Endometrial microvascular endothelial cells (primary cell): ENCODE data around the gene LRRC4C. TPM values are rescaled to one million over a fixed set of nuclear protein-coding genes. Genes with fewer than 3 reads are reported as not detected.

ENCODE experiments used
- in situ Hi-C: cut with HindIII; loops from 2 replicates; pipeline ENCODE4 v1.10.0; 2017; ENCODE audit warnings: low sequenced_read_pairs, low pct_unique_long_range_greater_than_20kb; ENCODE audit errors: inconsistent ontology term
- total RNA-seq: library from RNA; depleted of rRNA; stranded (reverse); fragments of >200 nt; gene quantifications from one replicate; pipeline ENCODE4 v1.2.3, GENCODE V29; 2015; ENCODE audit errors: inconsistent ontology term

Gene LRRC4C
- total RNA-seq, 1 donor from 2014 or later = not detected

DNA sequence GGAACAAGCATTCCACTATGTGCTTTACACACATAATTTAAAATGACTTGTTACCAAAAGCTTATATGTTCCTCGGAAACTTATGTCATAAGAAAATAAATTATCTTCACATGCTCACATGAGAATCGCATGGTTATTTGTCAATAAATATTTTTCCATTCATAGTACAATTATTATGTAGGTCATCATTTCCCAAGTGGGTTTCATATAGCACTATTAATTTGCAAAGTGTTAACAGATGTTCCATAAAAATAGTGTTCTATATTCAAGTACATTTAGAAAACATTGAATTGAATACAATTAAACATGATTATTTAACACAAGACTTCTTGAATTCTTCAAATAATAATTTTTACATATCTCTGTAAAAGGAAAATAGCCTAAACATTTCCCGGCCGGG is 23.9 kb downstream of the LRRC4C start:
- in situ Hi-C loops = no loop called here

DNA sequence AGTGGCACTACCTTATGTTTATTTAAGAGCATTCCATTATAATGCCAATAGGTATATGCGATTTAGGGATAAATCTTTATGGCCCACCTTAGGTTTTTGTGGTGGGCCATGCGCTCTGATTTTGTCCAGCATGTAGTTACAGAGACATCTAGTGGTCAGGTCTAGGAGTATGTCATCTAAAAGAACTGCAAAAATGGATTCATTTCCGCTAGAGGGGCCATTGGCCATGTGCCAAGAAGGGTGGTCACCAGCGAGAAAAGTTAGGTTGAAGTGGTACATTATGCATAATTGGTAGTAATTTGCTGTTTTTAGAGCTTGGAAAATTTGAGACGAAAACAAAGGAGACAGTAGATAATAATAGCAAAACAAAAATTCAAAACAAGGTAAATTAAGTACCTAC is 27.7 kb downstream of the LRRC4C start:
- in situ Hi-C loops = no loop called here

DNA sequence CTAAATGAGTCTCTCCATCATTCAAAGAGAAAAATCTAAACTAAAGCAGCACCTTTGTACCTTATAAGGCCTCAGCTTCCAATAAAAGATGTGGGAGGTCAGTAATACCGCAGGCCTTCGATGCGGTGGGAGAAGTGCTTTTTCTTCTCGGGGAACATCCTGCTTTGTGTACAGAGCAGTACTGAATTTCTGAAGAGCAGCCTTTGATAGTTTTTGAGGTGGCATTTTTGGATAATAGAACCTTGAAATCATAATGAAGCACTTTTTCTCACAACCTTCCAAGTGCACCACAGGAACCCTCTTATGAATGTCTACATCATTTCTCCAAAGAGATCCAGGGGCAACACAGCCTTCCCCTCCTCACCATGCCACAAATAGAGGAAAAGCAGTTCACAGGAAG is 39.6 kb downstream of the LRRC4C start:
- in situ Hi-C loops = no loop called here

DNA sequence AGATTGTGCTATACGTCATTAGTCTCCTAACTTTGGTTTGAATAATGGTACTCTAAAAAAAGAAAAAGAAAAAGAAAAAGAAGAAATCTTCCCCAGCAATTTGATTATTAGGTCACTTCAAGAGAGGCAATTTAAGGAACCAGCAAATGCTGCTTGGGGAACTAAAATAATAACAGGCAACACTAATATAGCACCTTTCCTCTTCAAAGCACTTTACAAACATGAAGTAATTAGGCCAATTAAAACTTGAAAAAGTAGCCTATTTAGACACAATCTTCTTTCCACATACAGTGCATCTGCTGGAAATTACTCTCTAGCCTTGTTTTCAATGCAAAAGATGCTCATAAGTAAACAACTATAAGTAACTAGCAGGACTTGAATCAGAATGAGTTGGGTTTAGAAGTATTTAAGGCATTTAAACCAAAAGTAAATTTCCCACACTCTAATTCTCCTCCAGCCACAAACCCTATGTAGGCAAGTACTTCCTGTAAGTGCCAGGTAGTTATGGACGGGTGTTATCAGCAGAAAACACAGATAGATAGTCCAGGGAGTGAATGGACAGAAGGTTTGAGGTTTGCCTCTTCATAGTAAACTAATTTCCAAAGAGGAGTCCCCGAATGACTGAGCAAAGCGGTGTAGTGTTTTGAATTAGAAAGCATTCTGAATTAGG is 44.5 kb downstream of the LRRC4C start:
- in situ Hi-C loops = no loop called here

DNA sequence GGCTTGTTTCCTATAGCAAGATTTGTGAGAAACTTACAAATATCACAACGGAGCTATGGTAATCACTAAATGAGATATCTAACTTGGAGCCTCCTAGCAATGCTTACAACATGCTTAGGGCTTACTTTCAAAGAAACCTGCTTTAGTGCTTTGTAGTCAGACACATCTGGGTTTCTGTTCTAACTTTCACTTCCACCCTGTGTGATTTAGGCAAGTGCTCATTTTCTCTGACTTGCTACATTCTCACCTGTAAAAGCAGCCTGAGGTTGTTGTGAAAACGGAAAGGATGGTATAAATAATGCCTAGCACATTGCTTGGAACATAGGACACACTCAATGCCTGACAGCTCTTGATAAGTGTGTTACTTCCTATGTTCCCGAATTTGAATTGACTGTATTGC is 45.6 kb downstream of the LRRC4C start:
- in situ Hi-C loops = no loop called here

DNA sequence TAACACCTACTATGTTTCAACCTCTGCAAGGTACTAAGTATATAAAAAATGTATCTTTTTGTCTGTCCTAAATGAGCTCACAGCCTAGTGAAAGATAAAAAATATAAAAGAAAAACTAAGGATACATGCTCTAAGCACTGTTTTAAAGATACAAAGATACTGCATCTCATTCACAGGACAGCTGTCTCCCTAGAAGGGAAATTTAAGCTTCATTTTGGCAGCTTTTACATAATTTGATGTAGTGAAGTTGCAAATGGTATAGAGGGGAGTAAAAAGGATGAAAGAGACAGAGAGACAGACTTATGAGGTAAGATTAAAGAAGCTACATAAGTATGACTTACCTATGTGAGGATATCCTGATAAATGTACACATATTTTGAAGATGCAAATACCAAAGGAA is 53.6 kb downstream of the LRRC4C start:
- in situ Hi-C loops = no loop called here

DNA sequence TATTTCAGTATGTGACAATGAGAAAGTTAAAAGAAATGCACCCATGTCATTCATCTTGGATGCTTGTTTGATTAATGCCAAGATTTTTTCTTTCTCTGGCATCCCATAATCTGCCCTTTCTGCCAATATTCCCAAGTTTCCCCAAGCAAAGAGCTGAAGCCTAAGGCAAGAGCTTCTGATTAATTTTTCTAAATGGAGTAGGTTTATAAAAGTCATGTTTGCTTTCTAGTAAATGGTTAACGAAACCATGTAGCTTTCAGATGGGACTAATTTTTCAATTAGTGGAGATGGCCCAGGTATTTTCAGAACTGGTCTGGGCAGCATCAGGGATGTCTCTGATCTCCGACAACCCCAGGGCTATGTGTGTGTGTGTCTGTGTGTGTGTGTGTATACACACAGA is 55.3 kb downstream of the LRRC4C start:
- in situ Hi-C loops = no loop called here

DNA sequence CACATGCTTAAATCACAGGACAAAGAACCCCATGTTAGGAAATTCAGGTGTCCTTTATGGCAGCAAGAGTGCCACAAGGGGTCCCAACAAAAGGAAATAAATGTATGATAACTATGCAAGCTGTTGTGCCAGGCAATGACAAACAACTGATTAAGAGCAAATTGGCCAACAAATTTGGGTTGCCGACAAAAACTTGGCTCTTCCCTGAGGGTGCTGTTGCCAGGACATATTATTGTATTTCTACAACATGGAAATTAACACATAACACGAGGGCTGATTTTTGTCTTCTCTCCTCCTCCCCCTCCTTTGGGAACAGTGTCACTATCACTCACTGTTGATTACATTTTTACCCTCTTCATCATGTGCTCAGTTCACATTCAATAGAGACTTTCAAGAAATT is 56.0 kb downstream of the LRRC4C start:
- in situ Hi-C loops = no loop called here

DNA sequence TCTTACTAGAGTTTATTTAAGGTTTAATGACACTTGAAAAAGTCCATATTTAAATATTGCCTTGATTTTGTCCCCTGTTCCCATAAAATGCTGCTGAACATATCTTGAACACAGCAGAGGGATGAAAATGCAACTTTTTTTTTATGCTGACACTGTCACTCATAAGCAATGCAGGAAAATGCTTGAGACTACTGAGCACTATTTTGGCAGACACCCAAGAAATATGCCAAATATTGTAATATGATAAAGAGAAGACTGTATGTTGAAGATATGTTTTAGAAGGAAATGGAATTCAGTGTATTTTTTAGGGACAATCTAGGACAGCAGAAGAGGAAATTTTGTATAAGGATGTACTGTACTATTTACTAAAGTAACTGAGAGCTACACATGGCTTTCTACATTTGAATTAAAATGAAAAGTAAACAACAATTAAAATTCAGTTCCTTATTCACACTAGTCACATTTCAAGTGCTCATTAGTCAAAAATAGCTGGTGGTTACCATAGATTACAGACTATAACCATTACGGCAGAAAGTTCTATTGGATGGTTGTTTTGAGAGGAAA is 58.6 kb downstream of the LRRC4C start:
- in situ Hi-C loops = no loop called here

DNA sequence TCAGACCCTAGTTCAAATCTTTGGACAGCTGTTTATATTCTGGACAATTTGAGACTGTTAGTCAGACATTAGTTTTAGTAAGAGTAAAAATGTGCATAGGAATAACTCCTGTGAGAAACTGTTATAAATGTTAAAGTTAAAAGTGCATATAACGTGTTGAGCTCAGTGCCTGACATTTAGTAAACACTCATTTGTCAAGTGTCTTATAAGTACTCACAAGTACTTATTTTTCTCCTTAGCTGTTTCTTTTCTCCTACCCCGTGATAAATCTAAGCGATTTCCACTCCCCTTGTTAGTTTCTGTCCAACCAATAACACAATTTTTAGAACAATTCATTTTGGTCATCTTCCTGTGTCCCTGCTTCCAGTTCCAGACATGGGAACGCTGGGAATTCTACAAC is 59.3 kb downstream of the LRRC4C start:
- in situ Hi-C loops = no loop called here

DNA sequence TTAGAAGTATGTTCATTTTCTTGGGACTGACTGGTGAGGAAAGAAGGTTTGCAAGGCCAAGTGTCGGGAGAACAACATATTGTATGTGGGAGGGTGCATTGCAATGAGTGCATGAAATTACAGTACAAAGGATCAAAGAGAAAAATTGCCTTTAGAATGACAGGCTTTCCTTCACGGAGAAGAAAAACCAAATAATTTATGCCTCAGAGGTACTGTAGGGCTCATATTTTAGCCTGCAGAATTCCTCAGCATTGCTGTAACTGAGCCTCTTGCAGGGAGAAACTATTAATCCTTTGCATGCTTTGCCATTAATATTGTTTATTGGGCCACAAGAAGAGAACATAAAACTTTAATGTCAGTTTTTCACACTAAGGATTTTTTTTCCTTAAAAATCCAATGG is 60.1 kb downstream of the LRRC4C start:
- in situ Hi-C loops = no loop called here

DNA sequence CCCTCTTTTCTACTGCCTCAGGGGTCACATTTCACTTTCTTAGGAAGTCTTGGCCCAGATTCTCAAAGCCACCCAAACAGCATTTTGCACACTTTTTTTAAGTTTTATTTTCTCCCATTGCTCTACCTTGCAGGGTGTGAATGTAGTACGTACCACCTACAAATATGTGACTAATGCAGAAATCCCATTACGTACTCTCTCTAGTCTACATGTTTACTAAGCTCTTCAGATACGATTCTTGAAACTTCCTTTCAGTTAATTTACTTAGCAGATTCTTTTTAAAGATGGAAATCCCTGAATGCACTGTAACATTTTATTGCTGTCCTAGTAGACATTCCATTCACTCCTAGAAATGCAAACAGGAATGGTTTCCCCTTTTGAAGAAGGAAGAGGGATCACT is 61.3 kb downstream of the LRRC4C start:
- in situ Hi-C loops = no loop called here

DNA sequence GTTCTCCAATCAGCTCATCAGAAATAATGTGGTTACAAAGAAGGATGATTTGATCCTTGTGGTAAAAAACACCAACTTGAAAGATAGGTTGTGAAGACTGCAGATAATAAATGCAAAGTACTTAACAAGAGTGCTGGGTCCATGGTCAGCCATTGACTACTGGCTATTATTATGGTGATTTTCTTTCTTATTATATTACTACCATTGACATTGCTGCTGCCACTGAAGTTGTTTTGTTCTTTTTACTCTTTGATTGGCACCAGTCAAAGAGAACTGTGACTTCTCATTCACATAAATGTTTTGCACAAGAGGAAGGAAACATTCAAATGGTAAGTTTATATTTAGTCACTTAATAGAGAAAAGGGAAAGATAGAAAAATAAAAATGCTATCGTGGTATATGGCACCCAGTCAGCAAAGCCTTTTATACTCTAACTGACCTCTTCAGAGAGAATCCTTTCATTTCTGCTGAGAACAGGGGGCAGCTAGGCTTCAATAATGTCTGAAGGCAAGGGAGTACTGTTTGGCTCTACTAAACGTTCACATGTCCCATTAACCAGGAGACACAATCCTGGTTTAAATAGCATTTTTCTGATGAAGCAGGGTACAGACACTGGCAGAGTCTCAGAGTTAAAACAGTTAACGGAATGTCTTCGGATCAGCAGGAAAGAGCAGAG is 64.8 kb downstream of the LRRC4C start:
- in situ Hi-C loops = no loop called here

DNA sequence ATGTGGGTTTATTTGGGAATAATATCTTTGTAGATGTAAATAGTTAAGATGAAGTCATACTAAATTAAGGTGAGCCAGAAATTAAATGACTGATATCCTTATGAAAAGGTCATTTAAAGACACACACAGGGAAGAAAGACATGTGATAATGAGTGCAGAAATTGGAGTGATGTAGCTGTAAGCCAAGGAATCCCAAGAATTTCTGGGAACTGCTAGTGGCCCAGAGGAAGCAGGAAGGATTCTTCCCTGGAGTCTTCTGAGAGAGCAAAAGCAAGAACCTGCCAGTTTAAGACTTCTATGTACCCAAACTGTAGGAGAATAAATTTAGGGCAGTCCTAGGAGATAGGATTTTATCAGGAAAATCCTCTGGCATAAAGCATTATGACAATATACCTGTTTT is 66.9 kb downstream of the LRRC4C start:
- in situ Hi-C loops = no loop called here

DNA sequence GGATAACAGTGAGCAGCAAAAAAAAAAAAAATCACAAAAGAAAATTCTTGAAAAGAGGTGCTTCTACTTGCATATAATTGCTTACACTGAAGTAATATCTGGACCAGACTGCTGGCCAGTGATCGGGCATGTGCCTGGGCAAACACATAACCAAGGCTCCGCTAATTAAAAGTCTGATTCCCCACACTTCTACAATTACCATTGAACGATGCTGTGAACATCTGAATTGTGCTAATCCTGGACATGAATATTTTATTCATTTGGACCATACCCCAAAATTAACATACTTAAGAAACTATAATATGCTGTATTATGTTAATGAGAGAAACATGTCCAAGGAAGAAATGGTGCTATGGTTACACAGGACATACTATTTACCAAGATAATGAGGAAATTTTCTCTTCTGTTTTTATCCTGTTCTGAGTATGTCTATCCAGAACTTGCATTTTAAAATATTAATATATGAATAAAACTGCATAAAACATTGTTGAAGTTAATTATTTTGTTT is 69.8 kb downstream of the LRRC4C start:
- in situ Hi-C loops = no loop called here

DNA sequence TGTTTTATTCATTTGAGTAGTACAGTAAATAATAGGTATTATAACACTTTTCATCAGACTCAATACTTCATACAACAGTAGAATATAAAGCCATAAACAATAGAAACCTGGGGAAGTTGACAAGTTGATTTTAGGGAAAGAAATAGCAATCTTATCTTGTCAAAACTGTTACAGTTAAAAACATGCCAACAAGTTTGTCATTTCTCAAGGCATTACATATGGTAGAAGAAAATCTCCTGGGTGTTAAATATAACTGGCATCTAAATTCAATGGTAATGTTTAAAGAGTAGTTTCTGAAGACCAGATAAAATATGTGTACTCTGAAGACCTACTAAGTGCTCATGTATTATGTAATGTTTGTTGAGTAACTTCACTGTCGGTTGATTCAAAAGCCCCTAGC is 75.1 kb downstream of the LRRC4C start:
- in situ Hi-C loops = no loop called here

DNA sequence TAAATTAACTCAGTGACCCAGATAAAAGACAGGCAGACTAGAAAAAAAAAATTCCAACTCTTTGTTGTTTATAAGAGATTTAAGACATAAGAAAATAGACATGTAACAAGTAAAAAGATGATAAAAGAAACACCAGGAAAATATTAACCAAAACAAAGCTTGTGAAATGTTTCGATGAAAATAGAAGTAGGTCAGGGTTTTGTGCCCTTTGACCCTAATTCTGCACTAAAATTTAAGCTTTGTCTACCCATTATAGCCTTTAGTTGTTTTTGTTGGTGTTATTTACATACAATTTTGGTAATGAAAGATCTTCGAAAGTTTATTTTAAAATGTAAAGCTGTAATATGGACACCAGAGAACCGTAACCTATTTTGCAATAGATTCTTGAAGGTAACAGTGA is 75.7 kb downstream of the LRRC4C start:
- in situ Hi-C loops = no loop called here

DNA sequence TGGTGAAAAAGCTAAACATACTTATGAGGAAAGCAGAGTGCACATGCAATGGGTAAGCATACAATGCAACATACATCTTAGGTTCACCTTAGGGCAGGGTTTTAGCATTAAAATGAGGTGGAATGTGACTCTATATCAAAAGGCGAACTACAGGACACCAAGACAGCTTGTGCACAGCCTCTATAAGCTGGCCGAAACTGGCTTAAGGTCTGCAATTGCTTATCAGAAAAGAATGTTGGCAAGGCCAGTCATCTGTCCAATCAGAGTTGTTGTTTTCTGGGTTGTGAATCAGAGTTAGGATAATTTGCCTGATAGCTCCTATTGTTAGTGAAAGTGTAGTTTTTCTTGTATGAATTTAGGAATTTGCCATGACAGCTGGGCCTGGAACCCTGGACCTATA is 76.5 kb downstream of the LRRC4C start:
- in situ Hi-C loops = no loop called here

DNA sequence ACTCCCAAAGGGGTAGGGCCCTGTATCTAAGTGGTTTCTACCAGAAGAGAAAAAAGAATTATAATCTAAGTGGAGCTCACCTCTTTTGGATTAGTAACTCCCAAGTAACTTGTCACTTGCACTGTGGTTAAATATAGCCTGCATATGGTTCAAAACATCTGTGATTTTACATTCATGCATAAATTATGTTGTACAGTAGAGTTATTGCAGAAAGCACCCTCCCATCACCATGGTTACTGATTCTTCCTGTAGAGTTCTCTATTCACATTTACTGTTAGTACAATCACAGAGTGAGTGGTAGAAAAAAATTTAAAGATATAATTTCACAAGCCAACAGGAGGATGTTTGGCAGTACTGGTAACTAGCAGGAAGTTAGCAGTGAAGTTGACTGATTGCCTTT is 80.4 kb downstream of the LRRC4C start:
- in situ Hi-C loops = no loop called here

DNA sequence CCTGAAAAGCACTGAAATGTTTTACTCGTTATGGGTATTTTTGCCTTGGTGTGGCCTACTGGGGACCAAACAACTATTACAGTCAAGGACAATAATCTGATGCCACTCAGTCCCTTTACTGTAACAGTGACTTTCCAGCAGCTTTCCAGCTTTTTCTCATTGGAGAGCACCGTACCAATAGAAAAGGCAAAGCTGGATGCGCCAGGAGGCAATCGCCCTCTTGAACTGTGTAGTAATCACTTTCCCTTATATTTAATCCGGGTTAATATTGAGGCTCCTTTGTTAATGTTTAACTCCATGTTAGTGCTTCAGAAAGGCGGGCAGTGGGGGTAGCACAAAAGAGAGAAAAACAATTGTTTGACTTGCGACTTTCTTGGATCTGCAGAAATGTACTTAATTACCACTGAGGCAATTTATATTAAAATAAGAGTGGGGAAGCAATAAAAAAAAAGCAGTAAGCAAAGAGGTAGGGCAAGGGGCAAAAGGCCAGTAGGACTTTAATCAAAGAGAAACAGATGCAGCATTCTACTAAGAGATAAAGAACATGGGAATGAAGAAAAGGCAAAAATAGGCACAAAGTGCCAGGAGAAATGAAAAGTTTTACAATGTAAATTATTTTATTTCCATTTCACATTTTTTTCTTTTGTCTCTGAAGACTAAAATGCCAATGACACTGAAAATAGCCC is 81.6 kb downstream of the LRRC4C start:
- in situ Hi-C loops = no loop called here
